AG20443 (cell line): ENCODE data around the gene GRM4.

Experiments used
- DNase-seq: peaks from one replicate; pipeline ENCODE4 v3.0.0; 2012; ENCODE audit warnings: low spot score, mixed read lengths

GRM4 gene

GRCh38 chr6:33977606-33978411, 168.1 kb downstream of the GRM4 start:
- DNase-seq = peak; percentile 7

GRCh38 chr6:33976437-33977360, 169.2 kb downstream of the GRM4 start:
- DNase-seq = peak; percentile 8

GRCh38 chr6:33975661-33976436, 170.0 kb downstream of the GRM4 start:
- DNase-seq = peak; percentile 12

GRCh38 chr6:33974471-33974870, 171.4 kb downstream of the GRM4 start:
- peak; percentile 4 for DNase-seq

- no peak for DNase-seq
Observed at GRCh38 chr6:33974030-33974429, 171.9 kb downstream of the GRM4 start.

GRCh38 chr6:33971580-33971979, 174.3 kb downstream of the GRM4 start:
- no peak for DNase-seq
